Measurements from ENCODE around the gene ATP10D.
"Not testable (repeated sequence)": the region's sequence is repeated elsewhere in the genome, so short reads cannot be mapped to it uniquely, and the experiment has no call there.

ATP10D gene

DNA sequence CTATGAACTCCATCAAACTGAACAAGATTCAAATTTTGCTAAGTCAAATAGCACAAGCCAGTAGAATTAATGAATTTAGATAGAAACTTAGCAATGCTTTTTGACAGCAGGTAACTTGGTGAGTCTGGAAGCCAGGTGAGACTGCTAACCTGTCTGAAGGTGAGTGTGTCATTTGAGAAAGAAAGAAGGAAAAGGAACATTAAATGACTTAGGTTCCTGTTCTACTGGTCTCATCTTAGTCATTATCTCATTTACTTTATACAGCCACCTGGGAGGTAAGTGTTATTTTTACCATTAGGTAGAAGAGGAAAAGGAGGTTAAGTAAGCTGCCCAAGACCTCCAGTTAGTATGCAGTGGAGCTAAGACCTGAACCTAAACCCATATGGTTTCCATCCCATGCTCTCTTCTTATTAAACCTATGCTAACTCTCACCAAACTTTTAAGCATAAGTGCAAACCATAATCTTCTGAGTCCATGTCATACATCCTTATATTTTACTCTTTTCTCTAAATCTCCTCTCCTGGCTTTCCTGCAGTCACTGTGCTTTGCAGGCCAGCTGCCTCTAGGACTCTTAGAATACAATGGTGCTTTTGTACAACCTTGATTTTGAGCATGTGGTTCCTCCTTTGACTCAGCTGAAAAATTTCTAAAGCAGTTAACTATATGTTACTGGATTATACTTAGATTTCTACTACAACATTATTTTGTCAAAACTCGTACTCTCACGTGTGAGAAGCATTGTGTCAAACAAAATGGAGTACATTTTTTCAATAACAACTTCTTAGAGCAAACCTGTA is 68.5 kb downstream of the ATP10D start:
- Mint-ChIP-seq H3K27me3 (no peaks in the 10 kb centered on the region), H3K9me3 (no peaks in the 10 kb centered on the region), H3K4me3 (no peak overlapping the region), H3K36me3 (ENCODE audit: insufficient read depth) (peaks cover 4% of the 10 kb centered on the region), H3K27ac (peak overlapping the region in 1 of 2 donors; percentile 13), H3K4me1 (ENCODE audit: low read depth in 2 of 2) (peaks cover 3 to 13% of the 10 kb centered on the region in 2 donors)
- no peak for ATAC-seq (replicated peaks)
- DNase-seq = no peak

- not testable (repeated sequence) for H3K36me3 Mint-ChIP-seq (ENCODE audit: insufficient read depth); DNase-seq; ATAC-seq (replicated peaks); H3K27me3 Mint-ChIP-seq; H3K4me1 Mint-ChIP-seq (ENCODE audit: low read depth in 2 of 2); H3K9me3 Mint-ChIP-seq; H3K4me3 Mint-ChIP-seq; H3K27ac Mint-ChIP-seq
These were observed 70.8 kb downstream of the ATP10D start for GRCh38 chr4:47555920-47556319.

- Mint-ChIP-seq H3K27me3 (no peaks in the 10 kb centered on the region), H3K27ac (no peak overlapping the region), H3K4me1 (ENCODE audit: low read depth in 2 of 2) (peaks cover 0 to 2% of the 10 kb centered on the region in 2 donors), H3K4me3 (no peak overlapping the region), H3K9me3 (no peaks in the 10 kb centered on the region), H3K36me3 (ENCODE audit: insufficient read depth) (no peaks in the 10 kb centered on the region)
- DNase-seq (no peak), ATAC-seq (replicated peaks) (no peak)
These were observed 72.2 kb downstream of the ATP10D start for GRCh38 chr4:47557255-47557654.

DNA sequence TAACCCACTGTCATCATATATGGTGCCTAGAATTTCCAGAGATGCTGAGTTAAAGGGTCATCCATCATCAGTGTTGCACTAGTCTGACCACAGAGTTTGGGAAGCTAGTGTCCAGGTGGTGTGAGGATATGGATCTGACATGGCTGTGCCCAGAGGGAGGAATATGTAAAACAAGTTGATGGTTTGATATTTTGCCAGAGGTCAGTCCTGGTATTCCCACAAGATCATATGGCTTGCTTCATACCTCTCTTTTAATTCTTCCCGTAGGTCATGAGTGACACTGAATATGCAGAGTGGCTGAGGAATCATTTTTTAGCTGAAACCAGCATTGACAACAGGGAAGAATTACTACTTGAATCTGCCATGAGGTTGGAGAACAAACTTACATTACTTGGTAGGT is 75.6 kb downstream of the ATP10D start:
- no peak for DNase-seq
- Mint-ChIP-seq H3K9me3 (no peaks in the 10 kb centered on the region), H3K27ac (no peak overlapping the region), H3K4me1 (ENCODE audit: low read depth in 2 of 2) (peaks cover 0 to 4% of the 10 kb centered on the region in 2 donors), H3K36me3 (ENCODE audit: insufficient read depth) (no peaks in the 10 kb centered on the region), H3K4me3 (no peak overlapping the region), H3K27me3 (no peaks in the 10 kb centered on the region)
- ATAC-seq (replicated peaks) = no peak

GRCh38 chr4:47561331-47561730 is 76.3 kb downstream of the ATP10D start:
- Mint-ChIP-seq H3K4me3 (no peak overlapping the region), H3K9me3 (no peaks in the 10 kb centered on the region), H3K27ac (no peak overlapping the region), H3K27me3 (no peaks in the 10 kb centered on the region), H3K36me3 (ENCODE audit: insufficient read depth) (no peaks in the 10 kb centered on the region), H3K4me1 (ENCODE audit: low read depth in 2 of 2) (peaks cover 0 to 4% of the 10 kb centered on the region in 2 donors)
- DNase-seq (no peak), ATAC-seq (replicated peaks) (no peak)

DNA sequence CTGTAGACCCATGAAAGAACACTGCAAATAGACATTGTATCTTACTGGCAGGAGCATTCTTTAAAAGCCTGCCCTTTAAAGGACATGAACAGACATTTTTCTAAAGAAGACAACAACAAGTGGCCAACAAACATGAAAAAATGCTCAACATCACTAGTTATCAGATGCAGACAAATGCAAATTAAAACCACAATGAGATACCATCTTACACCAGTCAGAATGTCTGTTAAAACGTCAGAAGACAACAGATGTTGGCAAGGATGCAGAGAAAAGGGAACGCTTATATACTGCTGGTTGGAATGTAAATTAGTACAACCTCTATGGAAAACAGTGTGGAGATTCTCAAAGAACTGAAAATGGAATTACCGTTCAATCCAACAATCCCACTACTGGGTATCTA is 77.2 kb downstream of the ATP10D start:
- peaks cover 0 to 4% of the 10 kb centered on the region in 2 donors for H3K4me1 Mint-ChIP-seq (ENCODE audit: low read depth in 2 of 2)
- H3K4me3 Mint-ChIP-seq = no peak overlapping the region
- ATAC-seq (replicated peaks) = peak; percentile 71
- H3K9me3 Mint-ChIP-seq = no peaks in the 10 kb centered on the region
- H3K36me3 Mint-ChIP-seq (ENCODE audit: insufficient read depth) = no peaks in the 10 kb centered on the region
- no peak for DNase-seq
- no peak overlapping the region for H3K27ac Mint-ChIP-seq
- H3K27me3 Mint-ChIP-seq = no peaks in the 10 kb centered on the region

DNA sequence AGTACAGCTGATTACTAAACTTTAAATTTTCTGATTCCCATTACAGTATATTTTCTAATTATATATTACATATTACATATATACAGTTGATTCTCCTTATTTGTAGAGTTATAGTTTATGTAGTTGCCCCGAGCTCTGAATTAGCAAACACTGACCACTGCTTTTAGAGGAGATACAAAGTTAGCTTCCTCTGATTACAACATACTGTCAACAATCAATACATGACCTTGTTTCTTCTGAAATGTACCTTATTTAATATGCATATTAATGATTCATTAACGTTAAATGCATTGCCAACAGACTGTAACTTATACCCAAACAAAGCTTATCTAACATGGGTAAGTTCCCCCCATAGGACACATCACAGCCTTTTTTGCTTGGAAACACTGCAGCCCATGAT is 81.5 kb downstream of the ATP10D start:
- peaks cover 0 to 4% of the 10 kb centered on the region in 2 donors for H3K4me1 Mint-ChIP-seq (ENCODE audit: low read depth in 2 of 2)
- ATAC-seq (replicated peaks) (no peak), DNase-seq (no peak)
- no peak overlapping the region for H3K4me3 Mint-ChIP-seq
- no peak overlapping the region for H3K27ac Mint-ChIP-seq
- no peaks in the 10 kb centered on the region for H3K27me3 Mint-ChIP-seq
- H3K9me3 Mint-ChIP-seq = no peaks in the 10 kb centered on the region
- H3K36me3 Mint-ChIP-seq (ENCODE audit: insufficient read depth) = no peaks in the 10 kb centered on the region

DNA sequence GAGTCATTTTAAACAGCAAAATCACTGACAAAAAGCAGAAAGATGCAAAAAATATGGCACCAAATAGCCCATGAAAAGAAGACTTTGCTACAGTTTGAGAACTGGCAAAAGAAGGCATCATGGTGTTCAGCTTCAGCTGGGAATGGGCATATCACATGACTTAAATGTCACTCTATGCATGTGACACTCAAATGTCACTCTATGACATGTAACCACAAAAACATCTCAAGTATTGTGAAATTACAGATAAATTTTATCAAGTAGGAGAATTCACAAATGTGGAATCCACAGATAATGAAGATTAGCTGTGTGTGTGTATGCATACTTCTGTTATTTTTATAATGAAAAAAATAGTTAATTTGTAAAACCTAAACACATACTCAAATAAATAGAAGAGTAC is 81.9 kb downstream of the ATP10D start:
- H3K4me1 Mint-ChIP-seq (ENCODE audit: low read depth in 2 of 2) = peaks cover 0 to 4% of the 10 kb centered on the region in 2 donors
- no peaks in the 10 kb centered on the region for H3K36me3 Mint-ChIP-seq (ENCODE audit: insufficient read depth)
- no peak overlapping the region for H3K4me3 Mint-ChIP-seq
- H3K27me3 Mint-ChIP-seq = no peaks in the 10 kb centered on the region
- DNase-seq = no peak
- H3K27ac Mint-ChIP-seq = no peak overlapping the region
- ATAC-seq (replicated peaks) = no peak
- H3K9me3 Mint-ChIP-seq = no peaks in the 10 kb centered on the region

- Mint-ChIP-seq H3K4me3 (no peak overlapping the region), H3K9me3 (no peaks in the 10 kb centered on the region), H3K36me3 (ENCODE audit: insufficient read depth) (peaks cover 3% of the 10 kb centered on the region), H3K27ac (peak overlapping the region in 1 of 2 donors; percentile 20), H3K4me1 (ENCODE audit: low read depth in 2 of 2) (no peaks in the 10 kb centered on the region), H3K27me3 (no peaks in the 10 kb centered on the region)
- DNase-seq (no peak), ATAC-seq (replicated peaks) (no peak)
These were observed 82.4 kb downstream of the ATP10D start for GRCh38 chr4:47567511-47567910.

GRCh38 chr4:47570816-47571215 is 85.7 kb downstream of the ATP10D start:
- Mint-ChIP-seq H3K36me3 (ENCODE audit: insufficient read depth) (peaks cover 7% of the 10 kb centered on the region), H3K27me3 (no peaks in the 10 kb centered on the region), H3K9me3 (no peaks in the 10 kb centered on the region), H3K4me3 (no peak overlapping the region), H3K27ac (peak overlapping the region in 1 of 2 donors; percentile 38), H3K4me1 (ENCODE audit: low read depth in 2 of 2) (no peaks in the 10 kb centered on the region)
- ATAC-seq (replicated peaks) (no peak), DNase-seq (no peak)

GRCh38 chr4:47572981-47573380 is 87.9 kb downstream of the ATP10D start:
- no peaks in the 10 kb centered on the region for H3K9me3 Mint-ChIP-seq
- peaks cover 17% of the 10 kb centered on the region for H3K36me3 Mint-ChIP-seq (ENCODE audit: insufficient read depth)
- H3K27ac Mint-ChIP-seq = no peak overlapping the region
- ATAC-seq (replicated peaks) (no peak), DNase-seq (no peak)
- H3K4me3 Mint-ChIP-seq = no peak overlapping the region
- H3K4me1 Mint-ChIP-seq (ENCODE audit: low read depth in 2 of 2) = no peaks in the 10 kb centered on the region
- H3K27me3 Mint-ChIP-seq = no peaks in the 10 kb centered on the region

DNA sequence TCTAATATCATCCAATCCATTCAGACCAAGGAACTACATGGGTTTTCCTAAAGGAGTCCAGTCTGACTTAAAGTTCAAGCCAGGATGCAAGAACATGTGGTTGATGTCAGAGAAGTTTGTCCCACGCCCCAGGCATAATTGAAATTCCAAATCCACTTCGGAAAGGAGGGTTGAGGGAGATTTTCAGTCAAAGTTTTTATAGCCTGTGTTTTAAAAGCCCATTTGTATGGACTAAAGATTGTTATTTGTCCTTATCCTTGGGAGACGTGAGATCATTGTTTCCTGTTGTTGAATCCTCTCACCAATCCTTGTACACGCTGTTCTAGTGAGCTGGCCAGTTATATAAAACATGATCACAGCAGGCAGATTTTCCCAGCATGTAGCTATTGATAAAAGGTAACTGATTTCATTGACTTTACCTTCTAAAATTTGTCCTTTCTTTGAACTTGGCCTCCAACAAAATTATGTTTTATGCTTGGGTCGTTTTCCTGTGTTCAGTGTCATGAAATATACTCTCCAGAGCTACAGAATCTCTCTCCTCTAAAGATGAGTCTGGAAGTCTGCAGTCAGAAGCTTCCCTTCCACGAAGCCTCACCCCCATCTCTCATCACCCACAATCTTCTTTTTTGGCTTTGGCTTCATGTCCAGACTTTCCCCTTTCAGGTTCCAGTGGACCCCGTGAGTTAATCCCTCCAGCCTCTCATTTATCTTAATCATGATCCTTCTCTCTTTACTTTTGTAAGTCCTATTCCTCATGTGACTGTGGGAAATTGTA is 92.9 kb downstream of the ATP10D start:
- Mint-ChIP-seq H3K9me3 (no peaks in the 10 kb centered on the region), H3K27me3 (no peaks in the 10 kb centered on the region), H3K36me3 (ENCODE audit: insufficient read depth) (peaks cover 14% of the 10 kb centered on the region), H3K4me1 (ENCODE audit: low read depth in 2 of 2) (no peaks in the 10 kb centered on the region), H3K27ac (no peak overlapping the region), H3K4me3 (no peak overlapping the region)
- DNase-seq (no peak), ATAC-seq (replicated peaks) (no peak)

GRCh38 chr4:47579235-47579634 is 94.2 kb downstream of the ATP10D start:
- H3K27ac Mint-ChIP-seq = no peak overlapping the region
- no peaks in the 10 kb centered on the region for H3K4me1 Mint-ChIP-seq (ENCODE audit: low read depth in 2 of 2)
- H3K9me3 Mint-ChIP-seq = no peaks in the 10 kb centered on the region
- peaks cover 14% of the 10 kb centered on the region for H3K36me3 Mint-ChIP-seq (ENCODE audit: insufficient read depth)
- DNase-seq (no peak), ATAC-seq (replicated peaks) (no peak)
- H3K4me3 Mint-ChIP-seq = no peak overlapping the region
- H3K27me3 Mint-ChIP-seq = no peaks in the 10 kb centered on the region

- H3K27ac Mint-ChIP-seq = no peak overlapping the region
- no peaks in the 10 kb centered on the region for H3K9me3 Mint-ChIP-seq
- peaks cover 7% of the 10 kb centered on the region for H3K36me3 Mint-ChIP-seq (ENCODE audit: insufficient read depth)
- no peak for DNase-seq
- no peaks in the 10 kb centered on the region for H3K27me3 Mint-ChIP-seq
- H3K4me3 Mint-ChIP-seq = no peak overlapping the region
- no peaks in the 10 kb centered on the region for H3K4me1 Mint-ChIP-seq (ENCODE audit: low read depth in 2 of 2)
- ATAC-seq (replicated peaks) = no peak
These were observed 105.2 kb downstream of the ATP10D start for GRCh38 chr4:47590325-47590724.
